OCI-M2 (cell line): Measurements from ENCODE around the gene DSC3.

ENCODE experiments used
- DNase-seq: peaks from one replicate; lab custom pipeline; 2025; ENCODE audit not compliant: unreplicated experiment; lab: John Stamatoyannopoulos, UW

The DSC3 gene

DNA sequence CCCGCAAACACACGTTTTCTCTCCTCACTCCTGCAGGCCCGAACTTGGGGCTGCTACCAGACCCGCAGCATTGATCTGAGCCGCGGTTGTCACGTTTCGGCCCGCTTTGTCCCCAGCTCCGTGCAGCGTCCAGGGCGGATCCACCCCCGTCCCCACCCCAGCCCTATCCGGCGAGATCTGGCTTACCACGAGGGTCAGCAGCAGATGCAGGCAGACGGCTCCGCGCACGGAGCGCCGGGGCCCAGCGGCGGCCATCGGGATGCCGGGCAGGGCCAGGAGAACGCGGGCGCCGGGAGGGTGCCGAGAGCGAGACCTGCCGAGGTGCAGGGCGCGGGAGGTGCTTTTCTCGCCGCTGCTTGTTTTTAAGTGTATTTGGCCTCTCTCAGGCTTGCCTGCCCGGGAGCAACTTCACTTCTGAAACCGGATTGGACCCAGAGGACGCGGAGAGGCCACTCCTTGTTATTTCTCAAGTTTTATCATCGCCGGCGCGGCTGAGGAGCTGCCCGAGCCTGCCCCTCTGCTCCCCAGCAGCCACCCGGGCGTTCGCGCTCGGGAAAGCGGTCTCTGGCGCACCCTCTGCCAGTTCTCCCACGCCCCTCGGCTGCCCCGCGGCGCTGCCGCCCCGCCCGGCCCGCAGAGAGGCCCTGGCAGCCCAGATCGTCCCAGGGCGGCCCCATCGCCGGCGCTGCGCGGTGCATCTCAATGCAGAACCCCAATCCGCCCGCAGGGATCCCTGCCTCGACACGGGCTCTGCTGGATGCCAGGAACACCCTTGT is at the start of gene DSC3:
TSS of gene DSC3 (minus strand) at position 337 of the 776 bp plus-strand sequence. CDS start at position 255, 82 bp downstream.
- no peak for DNase-seq

DNA sequence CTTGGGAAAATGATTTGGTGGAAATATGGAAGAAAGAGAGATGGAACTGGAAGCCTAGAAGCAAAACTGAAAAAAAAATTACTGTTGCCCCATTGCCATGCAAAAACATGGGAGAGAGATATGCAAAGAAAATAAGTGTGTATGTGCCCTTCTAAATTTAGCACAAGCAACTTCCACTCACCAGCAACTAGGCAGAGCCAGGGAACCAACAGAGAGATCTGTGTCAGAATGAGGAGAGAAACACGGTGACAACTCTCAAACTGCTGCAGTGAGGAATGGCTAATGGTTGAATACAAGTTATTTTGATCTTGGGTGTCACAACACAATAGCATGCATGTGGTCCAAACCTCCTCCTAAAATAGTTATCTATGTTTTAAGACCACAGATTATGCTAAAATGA is 48.8 kb upstream of the DSC3 start:
- no peak for DNase-seq

DNA sequence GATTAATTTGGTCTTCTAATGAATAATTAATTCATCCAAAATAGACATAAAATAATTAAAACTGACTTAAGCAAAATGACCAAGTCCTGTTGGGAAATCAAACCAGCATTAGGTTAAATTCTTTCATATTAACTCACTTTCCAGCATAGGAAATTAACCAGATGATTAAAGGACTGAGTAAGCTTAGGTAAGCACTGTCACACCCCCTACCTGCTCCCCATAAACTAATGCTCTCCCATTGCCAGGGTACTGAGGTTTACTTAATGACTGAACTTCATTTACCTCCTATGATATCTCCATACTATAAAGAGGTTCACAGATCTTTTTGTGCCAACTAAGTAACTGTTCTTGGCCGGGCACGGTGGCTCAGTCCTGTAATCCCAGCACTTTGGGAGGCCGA is 46.0 kb upstream of the DSC3 start:
- no peak for DNase-seq

DNA sequence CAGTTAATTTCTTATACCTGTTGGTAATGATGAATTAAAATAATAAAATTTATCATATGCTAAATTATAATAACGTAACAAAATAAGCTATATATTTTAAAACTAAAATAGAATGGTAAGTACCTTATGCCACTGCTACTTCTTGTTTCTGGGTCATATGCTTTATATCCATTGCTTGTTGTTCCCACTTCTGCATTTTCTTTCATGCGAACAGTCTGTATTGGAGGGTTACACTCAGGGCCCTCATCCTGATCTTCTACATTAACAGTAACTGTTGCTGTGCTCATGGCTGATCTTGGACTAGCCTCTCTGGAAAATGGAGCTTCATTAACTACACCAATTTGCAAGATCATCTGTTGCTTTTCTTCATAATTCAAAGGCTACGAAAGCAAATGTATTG is 37.4 kb upstream of the DSC3 start:
- DNase-seq: no peak

DNA sequence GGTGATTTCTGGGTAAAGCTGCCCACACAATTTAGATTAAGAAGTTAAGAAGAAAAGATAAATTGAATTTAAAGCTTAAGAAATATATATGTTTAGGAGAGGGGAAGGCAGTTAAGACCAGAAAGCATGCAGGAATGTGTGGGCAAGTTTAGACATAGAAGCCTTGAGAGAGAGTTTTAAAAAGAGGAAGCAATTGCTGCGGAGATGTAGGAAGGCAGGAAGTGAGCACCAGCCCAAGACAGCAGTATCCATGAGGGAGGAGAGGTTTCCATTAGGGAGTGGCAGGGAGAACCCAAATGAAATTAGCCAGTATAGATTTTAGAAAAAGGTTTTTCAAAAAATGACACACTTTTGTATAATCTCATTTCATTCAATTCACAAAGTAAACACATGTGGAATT is 35.3 kb upstream of the DSC3 start:
- DNase-seq: no peak

DNA sequence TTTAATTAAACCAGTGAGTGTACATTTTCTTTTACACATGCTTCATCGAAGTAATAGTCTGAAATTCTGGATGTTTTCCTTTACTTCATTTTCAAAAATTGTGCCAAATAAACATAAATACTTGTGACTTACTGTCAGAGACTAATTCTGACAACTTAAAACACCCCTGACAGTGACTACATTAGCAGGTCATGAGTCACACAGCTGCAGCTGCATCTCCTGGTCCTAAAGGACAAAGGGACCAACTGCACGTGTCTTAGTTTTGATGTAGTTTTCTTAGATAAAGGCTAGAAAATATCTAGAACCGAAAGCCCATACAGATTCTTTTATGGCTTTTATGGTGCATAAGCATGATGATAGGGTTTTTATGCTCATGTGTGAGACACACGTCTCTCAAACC is 29.6 kb upstream of the DSC3 start:
- no peak for DNase-seq

DNA sequence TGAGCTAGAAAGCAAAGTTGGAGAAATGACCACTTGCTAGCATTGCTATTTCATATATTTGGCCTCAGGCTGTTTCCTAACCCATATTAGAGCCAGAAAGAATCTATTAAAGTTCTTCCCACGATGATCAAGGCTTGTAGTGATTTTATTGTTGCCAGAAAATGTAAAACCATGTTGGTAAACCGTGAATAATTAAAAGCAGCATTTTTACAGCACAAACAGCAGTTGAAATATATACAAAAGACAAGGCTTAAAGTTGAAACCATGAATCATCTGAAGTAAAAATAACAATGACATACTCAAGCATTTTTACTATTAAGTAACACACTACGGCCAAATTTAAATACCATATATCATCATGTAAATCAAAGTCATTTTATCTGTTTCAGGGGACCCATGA is 27.7 kb upstream of the DSC3 start:
- no peak for DNase-seq

DNA sequence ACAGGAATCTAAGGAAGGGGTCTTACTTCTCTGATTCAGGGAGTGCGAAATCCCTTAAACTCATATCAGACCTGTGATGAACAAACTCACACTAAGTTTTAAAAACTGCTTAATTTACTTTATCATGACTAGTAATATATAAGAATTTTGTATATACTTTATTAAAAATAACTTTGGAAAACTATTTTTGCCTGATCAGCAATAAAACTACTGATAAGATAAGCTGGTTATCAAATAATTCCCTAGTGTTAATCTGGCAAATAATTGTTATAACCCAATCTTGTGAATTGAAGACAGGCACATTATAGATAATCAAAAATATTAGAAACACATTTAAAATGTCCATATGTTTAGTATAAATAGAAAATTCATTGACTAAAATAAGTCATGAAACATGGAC is 23.7 kb upstream of the DSC3 start:
- no peak for DNase-seq

DNA sequence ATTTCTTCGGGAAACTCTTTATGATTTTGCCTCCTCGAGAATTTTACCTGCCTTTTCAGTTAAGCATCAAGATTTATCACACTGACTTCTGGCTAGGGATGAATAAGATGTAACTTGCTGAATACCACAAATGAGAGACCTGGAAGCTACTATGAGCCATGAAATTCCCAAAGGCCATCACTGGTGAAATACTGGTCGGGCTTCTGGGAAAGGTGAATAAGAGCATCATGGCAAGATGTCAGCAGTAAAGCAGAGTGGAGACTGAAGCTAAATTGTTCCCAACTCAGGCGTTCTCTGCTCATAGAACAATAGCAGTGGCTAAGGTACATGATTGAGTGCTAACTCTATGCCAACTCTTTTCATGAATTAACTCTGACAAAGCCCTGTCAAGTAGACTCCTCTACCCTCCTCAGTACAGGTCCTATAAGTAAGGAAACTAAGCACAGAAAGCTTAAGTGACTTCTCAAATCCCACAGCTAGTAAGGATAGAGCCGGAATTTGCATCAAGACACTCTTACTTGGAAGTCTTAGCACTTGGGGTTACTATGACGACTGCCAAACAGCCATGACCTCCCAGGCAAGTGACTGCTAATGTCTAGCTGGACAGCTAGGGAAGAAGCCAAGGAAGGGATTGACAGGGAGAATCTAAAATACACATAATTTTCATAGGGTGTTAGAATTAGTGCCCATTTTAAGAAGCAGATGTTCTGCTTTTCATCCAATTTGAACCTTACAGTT is 22.7 kb upstream of the DSC3 start:
- DNase-seq: no peak

DNA sequence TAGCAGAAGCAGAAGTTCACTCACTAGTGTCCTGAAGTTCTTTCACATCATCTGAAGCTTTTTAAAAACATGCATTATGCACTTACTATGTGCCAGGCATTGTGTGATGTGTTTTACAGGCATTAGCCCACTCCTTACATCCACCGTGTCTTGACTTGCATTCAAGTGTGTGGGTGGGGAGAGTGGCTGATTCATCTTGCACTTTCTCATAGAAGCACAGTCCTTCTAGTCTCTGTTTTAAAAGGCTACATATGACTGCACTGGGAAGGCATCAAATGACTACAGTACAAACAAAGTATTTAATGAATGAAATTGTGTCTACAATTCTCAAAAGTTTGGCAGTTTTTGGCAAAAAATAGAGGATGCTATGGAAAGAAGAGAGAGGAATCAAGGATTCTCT is 21.6 kb upstream of the DSC3 start:
- no peak for DNase-seq

DNA sequence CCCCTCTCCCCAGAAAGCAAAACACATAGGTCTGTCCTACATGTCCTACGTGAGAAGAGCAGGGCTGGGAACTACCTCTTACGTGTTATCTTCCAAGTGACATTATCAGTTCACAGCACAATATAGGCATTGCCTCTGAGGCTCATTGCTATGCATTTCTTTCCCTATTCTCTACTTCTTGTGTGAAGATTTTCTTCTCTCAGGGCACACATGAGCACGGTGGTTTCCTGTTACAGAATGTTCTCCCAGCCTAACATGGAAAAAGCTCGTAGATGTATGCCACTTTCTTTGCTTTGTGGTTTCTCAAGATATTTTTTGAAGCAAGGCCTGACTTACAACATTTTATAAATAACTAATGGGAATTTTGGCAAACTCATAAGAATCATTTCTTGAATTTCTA is 19.4 kb upstream of the DSC3 start:
- no peak for DNase-seq

DNA sequence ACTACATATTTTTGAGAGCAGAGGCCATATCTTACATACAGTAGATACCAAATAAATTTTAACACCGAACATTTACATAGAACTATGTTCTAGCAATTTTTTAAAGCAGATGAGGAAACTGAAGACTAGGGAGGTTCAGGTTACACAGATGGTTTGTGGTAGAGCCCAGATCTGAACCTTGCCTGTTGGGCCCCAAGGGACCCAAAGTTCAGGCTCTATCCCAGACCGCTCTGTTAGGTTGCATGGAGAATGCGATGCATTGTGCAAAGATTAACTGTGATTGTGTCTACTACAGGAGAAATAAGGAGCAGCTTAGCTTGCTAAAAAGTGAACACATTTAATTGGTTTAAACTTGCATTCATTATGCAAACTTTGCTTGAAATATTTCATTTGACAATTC is 16.4 kb upstream of the DSC3 start:
- DNase-seq: no peak

DNA sequence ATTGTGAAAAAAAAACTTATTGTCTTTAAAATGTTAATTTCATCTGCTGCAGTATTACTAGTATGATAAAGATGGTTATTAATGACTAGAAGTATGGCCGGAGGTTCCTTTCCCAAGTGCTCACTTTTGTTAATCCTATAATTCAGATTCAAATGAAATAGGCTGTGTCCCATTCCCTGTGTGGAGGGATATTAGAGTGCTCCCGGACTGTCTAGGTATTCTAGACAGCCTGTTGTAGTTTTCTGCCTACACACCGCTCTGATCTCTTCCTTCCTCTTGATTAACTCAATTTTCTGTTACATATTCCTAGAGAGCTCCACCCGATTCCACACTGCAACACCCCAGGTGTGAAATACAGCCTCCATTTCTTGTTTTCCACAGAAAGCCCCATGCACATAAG is 15.4 kb upstream of the DSC3 start:
- DNase-seq: no peak

DNA sequence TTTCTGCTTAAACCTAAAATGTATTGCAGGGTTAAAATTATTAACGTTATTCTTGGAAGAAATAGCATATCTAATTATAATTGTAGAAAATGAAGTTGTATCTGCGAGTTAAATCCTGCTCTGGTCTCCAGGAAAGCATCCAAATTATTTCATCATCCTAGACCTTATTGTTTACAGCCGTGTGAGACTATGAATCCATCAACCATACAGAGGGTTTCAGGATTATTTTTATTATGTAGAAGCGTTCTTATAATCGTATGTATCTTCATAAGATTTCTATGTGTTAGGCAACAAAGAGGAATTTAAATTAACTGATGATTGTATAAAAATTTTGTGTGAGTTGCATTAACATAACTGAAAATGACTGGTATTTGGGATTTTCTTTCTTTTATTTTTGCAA is 14.5 kb upstream of the DSC3 start:
- no peak for DNase-seq

DNA sequence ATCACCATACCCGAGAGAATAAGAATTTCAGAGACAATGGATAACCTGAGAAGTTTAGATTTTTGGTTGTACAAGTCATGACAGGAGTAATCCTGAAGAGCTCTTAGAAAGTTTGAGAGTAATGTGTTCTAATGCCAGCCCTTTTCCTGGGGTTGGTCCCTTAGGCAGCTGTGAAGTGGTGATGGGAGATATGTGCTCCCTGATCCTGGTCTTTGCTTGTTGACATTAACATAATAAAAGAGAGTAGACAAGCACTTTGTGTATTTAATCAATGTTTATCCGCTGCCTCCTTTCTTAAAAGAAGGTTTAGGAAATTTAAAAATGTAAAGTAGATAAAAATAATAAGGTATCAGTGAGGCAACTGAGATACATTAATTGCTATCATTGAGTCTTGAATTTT is 13.8 kb upstream of the DSC3 start:
- no peak for DNase-seq

DNA sequence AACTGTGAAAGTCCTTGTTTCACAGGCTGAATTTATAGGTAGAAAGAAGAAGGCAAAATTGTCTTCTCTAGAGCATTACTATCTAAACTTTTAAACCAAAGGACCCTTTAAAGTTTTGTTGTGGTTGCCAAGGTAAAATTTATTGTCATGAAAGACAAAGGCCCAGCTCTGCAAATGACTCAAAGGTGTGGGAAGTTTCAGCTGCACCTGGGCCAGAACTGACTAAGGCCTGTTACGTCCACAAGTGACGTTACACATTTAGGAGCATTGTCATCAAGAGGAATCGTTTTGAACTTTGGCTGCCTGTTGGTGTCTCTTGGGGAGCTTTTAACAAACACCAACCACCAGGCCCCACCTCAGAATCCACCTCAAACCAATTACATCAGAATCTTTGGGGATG is 8.1 kb upstream of the DSC3 start:
- no peak for DNase-seq

DNA sequence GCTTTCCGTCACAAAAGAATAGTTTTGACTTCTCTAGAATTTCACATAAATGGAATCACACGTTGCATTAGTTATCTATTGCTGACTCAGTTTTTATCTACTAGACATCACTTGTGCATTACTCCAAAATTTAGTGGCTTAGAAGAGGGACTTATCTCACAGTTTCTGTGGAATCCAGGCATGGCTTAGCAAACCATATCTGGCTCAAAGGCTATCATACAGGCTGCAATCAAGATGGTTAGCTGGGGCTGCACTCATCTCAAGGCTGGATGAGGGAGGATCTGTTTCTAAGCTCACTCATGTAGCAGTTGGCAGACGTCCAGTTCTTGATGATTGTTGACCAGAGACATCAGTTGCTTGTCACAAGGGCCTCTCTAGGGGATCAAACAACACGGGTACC is 6.6 kb upstream of the DSC3 start:
- DNase-seq: no peak

DNA sequence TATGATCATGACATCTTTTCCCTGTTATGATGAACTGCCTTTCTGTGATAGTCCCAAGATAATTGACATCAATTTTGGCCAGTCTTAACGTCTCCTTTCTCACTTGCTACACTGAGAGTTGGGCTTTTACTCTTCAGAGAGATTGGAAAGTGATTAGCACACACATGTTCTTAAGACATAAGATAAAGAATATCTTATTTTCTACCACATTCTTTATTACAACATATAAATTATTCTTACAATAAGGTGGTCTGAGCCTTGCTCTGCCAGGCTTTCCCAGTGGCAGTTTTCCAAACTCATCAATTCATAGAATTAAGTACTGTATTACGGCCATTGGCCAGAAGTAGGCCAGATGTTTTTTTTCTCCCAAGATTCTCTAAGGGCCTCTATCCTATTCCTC is 5.7 kb upstream of the DSC3 start:
- no peak for DNase-seq

DNA sequence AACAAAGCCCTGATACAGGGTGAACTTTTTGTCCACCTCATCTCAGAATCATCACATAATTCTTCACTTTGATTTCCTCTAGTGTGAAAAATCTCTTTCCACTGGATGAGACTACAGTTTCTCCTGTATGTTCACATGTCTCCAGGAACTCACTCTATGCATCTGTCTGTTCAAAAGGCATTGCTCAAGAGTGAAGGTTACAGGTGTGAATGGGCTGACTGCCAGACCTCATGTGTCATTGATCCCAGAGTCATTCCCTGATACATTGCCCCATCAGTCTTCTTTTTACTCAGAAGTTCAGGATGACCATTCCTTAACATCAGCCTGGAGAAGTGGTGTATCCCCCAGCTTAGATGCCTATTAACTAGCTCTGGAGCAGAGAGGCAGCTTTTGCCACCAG is 4.4 kb upstream of the DSC3 start:
- no peak for DNase-seq

DNA sequence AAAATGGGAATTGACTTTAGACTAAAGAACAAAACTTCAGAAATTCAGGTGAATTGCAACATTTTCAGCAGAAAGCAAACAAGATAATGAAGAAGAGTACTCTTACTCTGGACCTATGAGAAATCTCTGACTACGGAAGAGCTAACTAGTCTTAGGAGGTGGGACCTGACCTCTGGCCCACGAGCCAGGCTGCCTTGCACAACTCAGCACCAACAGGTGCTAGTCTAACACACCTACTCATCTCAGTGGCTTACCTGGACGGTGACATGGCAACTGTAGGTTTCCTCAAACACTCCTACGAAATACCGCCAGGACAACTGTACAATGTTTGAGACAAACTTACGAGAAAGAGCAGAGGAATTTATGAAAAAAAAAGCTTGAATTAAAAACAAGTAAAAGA is 3.1 kb upstream of the DSC3 start:
- no peak for DNase-seq

DNA sequence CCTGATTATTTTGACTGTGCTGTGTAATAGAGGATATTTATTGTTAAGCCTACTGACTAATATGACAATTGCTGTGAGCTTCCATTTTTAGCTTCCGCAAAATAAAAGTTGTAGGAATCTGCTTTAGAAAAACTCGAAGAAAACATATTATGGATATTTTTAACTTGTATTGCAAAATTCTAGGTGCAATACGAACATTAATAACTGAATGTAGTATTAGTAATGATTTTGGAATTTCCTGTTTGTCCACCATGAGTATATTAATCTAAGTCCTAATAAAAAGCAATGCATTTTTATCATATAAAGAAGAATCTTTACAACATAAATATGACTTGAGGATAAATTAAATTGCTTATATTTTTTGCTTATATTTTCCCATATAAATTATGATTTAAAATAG is 2.4 kb upstream of the DSC3 start:
- DNase-seq: no peak

DNA sequence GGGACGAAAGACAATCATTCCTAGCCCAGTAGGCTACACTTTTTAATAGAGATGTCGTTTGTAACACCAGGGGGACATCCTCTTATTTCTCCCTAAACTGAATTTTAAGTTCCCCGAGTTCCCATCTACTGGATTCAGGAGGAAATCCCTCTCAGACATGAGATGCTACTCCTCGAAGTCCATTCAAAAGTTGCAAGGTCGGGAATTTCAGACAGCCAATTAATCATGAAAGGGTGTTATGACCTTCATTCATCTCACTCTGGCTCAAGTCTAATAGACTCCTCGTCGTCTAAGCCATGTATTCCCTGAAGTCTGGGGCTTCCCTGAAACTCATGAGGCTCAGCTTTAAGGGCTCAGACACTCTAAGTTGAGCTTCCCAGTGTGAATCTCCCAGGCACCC is 1.2 kb upstream of the DSC3 start:
- DNase-seq: no peak

DNA sequence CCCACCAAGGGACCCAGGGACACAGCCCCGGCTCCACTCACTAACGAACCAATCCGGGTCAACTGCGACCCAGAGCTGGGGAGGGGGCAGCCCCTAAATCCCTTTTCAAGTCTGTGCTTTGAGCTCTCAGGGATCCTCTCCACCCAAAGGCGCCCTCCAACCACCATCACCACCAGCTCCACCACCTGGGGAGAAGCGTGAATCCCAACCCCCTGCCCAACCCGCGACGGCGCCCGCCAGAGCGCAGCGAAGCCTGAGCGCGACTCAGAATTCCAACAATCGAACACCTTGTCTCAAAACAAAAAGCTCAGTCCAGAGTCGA is 497 bp downstream of the DSC3 start:
- no peak for DNase-seq
